ENCODE measurements around the gene NOL4L. TPM values are rescaled to one million over a fixed set of nuclear protein-coding genes. Genes with fewer than 3 reads are reported as not detected.

The NOL4L gene
- total and polyA plus RNA-seq, 2 donors (not counting 3 experiments of a cell fraction or from before 2014, with no cell fraction given) = 55.2 to 79.6 TPM

DNA sequence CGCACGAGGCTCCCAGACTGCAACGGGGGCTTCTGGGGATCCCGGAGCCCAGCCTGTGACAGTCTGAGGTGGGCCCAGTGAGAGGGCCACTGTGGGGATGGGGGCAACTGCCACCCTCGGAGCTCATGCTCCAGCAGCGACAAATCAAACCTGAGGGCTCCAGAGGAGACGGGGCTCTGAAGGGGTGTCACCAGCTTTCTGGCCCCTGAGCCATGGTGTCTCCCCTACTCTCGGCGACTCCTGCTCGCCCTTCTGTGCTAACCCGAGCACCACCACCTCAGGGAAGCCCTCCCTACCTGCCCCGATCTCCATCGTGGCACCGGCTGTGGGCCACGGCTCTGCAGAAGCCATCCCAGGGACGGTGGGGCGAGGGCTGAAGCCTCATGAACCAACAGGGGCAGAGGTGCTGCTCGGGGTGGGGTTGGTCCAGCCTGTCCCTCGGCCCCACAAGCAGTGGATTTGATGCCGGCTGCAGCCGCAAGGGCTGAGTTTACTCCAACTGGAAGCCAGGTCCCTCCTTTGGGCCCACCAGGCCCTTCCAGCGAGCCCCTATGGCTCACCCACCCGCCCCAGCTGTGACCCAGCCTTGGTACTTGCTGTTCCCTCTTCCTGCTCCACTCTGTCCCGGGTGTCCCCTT is 124.3 kb downstream of the NOL4L start:
- dilution Hi-C loops (cut with MboI; ENCODE audit: extremely low pct_ligation_motif_present, low sequenced_read_pairs) = no loop called here
- CTCF ChIA-PET = interaction anchor here (1.3 kb wide), 1 partner anchor 61 kb away, joined by 3 read pairs; no protein-coding TSS in a partner anchor
- intact Hi-C loops (cut with micrococcal nuclease) = no loop called here
- Histone ChIP-seq H3K9ac (replicated peaks; ENCODE audit: extremely low read depth, insufficient read depth, low read length) (no peak overlapping the region), H3K27ac (ENCODE audit: insufficient read depth, low read depth, low read length) (no peak overlapping the region), H2AFZ (ENCODE audit: low read depth, low read length) (no peak overlapping the region), H3K4me3 (replicated peaks in 1 of 3; ENCODE audit: insufficient read depth in 1 of 3, low read depth in 1 of 3, low read length in 3 of 3) (no peak overlapping the region), H3K36me3 (ENCODE audit: control insufficient read depth in 2 of 2, extremely low read depth in 1 of 2, insufficient read depth in 2 of 2, low read length in 2 of 2) (peaks cover 8 to 34% of the 10 kb centered on the region in 2 experiments), H3K4me2 (ENCODE audit: insufficient read depth, low read length) (no peak overlapping the region), H3K27me3 (ENCODE audit: control insufficient read depth in 2 of 2, insufficient read depth in 2 of 2, low read length in 2 of 2) (no peaks in the 10 kb centered on the region), H4K20me1 (replicated peaks; ENCODE audit: control insufficient read depth, extremely low read depth, insufficient read depth, low read length) (no peaks in the 10 kb centered on the region), H3K4me1 (ENCODE audit: control insufficient read depth, extremely low read depth, insufficient read depth, low read length) (peaks cover 39% of the 10 kb centered on the region), H3K79me2 (ENCODE audit: control insufficient read depth, insufficient read depth, low read length) (peaks cover 100% of the 10 kb centered on the region), H3K9me3 (replicated peaks; ENCODE audit: control insufficient read depth, insufficient read depth, low read length) (no peaks in the 10 kb centered on the region), H3K9me1 (replicated peaks; ENCODE audit: control insufficient read depth, extremely low read depth, insufficient read depth, low read length) (no peaks in the 10 kb centered on the region)
- DNase-seq (ENCODE audit: low read depth, low spot score) = no peak
- FAIRE-seq = no peak
- TF ChIP-seq, protein P1, sequence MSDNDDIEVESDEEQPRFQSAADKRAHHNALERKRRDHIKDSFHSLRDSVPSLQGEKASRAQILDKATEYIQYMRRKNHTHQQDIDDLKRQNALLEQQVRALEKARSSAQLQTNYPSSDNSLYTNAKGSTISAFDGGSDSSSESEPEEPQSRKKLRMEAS (IDR thresholded peaks at IDR 0.05; ENCODE audit: insufficient read depth, insufficient read length) = no peak
- TF ChIP-seq POLR2A (IDR thresholded peaks at IDR 0.05; ENCODE audit: low read depth, low read length) = no peak
- no peak for TF ChIP-seq MYC (IDR thresholded peaks at IDR 0.05; ENCODE audit: low read depth, low read length)
- TF ChIP-seq FOS (IDR thresholded peaks at IDR 0.05; ENCODE audit: borderline replicate concordance, insufficient read depth, low read length) = no peak
- TF ChIP-seq JUN (IDR thresholded peaks at IDR 0.05; ENCODE audit: borderline replicate concordance, insufficient read depth, insufficient read length, low read depth) = no peak
- TF ChIP-seq POLR2AphosphoS5 (IDR thresholded peaks at IDR 0.05; ENCODE audit: insufficient read depth, low read depth, low read length) = no peak
- TF ChIP-seq EZH2 (IDR thresholded peaks at IDR 0.05; ENCODE audit: borderline replicate concordance, low read depth, low read length, severe bottlenecking) = no peak
- TF ChIP-seq GATA2 (IDR thresholded peaks at IDR 0.05; ENCODE audit: insufficient read depth, insufficient read length, low read depth, low read length) = no peak
- TF ChIP-seq, protein P2, sequence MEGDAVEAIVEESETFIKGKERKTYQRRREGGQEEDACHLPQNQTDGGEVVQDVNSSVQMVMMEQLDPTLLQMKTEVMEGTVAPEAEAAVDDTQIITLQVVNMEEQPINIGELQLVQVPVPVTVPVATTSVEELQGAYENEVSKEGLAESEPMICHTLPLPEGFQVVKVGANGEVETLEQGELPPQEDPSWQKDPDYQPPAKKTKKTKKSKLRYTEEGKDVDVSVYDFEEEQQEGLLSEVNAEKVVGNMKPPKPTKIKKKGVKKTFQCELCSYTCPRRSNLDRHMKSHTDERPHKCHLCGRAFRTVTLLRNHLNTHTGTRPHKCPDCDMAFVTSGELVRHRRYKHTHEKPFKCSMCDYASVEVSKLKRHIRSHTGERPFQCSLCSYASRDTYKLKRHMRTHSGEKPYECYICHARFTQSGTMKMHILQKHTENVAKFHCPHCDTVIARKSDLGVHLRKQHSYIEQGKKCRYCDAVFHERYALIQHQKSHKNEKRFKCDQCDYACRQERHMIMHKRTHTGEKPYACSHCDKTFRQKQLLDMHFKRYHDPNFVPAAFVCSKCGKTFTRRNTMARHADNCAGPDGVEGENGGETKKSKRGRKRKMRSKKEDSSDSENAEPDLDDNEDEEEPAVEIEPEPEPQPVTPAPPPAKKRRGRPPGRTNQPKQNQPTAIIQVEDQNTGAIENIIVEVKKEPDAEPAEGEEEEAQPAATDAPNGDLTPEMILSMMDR (IDR thresholded peaks at IDR 0.05; ENCODE audit: extremely low read depth in 1 of 2, insufficient read depth in 1 of 2, low read depth in 1 of 2, low read length in 2 of 2) = no peak
- no TSS peak for BruUV-seq (replicated peaks)
- POLR2A ChIA-PET = no interaction called here

Data from endothelial cell of umbilical vein (primary cell).